ENCODE results near the gene CAMK1G.

DNA sequence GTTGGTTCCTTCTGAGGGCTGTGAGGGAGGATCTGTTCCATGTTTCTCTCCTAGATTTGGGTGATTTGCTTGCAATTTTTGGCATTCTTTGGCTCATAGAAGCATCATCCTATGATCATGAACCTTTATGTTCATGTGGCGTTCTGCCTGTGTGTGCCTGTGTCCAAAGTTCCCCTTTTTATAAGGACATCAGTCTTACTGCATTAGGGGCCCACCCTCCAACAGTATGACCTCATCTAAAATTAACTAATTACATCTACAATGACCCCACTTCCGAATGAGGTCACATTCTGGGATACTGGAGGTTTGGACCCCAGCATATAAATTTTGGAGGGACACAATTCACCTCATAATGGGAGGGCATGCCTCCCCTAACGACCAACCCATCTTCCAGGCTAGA, 12.8 kb upstream of the CAMK1G start:
- TF ChIP-seq POLR2A (IDR thresholded peaks at IDR 0.05; ENCODE audit: low read depth, low read length) = no peak
- no peak for TF ChIP-seq POLR2AphosphoS5 (IDR thresholded peaks at IDR 0.05; ENCODE audit: low read depth, low read length)
